ENCODE results near the gene DBN1.

DBN1 gene

GRCh38 chr5:177445917-177446199, 27.6 kb downstream of the DBN1 start:
- Histone ChIP-seq H3K4me3 (ENCODE audit: low read depth, low read length) (peak overlapping the region; percentile 82), H3K4me1 (ENCODE audit: control insufficient read depth, insufficient read depth, low read length) (peaks cover 12% of the 10 kb centered on the region), H3K27me3 (ENCODE audit: control insufficient read depth, insufficient read depth, low read length) (peaks cover 10% of the 10 kb centered on the region), H3K9me3 (ENCODE audit: control insufficient read depth, insufficient read depth, low read length) (no peaks in the 10 kb centered on the region), H3K36me3 (ENCODE audit: control insufficient read depth, insufficient read depth, low read length) (peaks cover 9% of the 10 kb centered on the region), H3K9ac (ENCODE audit: low read depth, low read length) (peak overlapping the region; percentile 79)

GRCh38 chr5:177445052-177445916, 28.1 kb downstream of the DBN1 start:
- Histone ChIP-seq H3K9me3 (ENCODE audit: control insufficient read depth, insufficient read depth, low read length) (no peaks in the 10 kb centered on the region), H3K4me1 (ENCODE audit: control insufficient read depth, insufficient read depth, low read length) (peaks cover 14% of the 10 kb centered on the region), H3K4me3 (ENCODE audit: low read depth, low read length) (no peak overlapping the region), H3K27me3 (ENCODE audit: control insufficient read depth, insufficient read depth, low read length) (peaks cover 10% of the 10 kb centered on the region), H3K36me3 (ENCODE audit: control insufficient read depth, insufficient read depth, low read length) (peaks cover 14% of the 10 kb centered on the region), H3K9ac (ENCODE audit: low read depth, low read length) (peak overlapping the region; percentile 60)

- Histone ChIP-seq H3K9ac (ENCODE audit: low read depth, low read length) (no peak overlapping the region), H3K4me1 (ENCODE audit: control insufficient read depth, insufficient read depth, low read length) (peaks cover 19% of the 10 kb centered on the region), H3K9me3 (ENCODE audit: control insufficient read depth, insufficient read depth, low read length) (no peaks in the 10 kb centered on the region)
Observed at GRCh38 chr5:177444106-177445051, 29.1 kb downstream of the DBN1 start.

GRCh38 chr5:177443144-177443983, 30.1 kb downstream of the DBN1 start:
- H3K36me3 ChIP-seq (ENCODE audit: control insufficient read depth, insufficient read depth, low read length), result peaks cover 18% of the 10 kb centered on the region
- H3K9ac ChIP-seq (ENCODE audit: low read depth, low read length), result no peak overlapping the region
- H3K4me1 ChIP-seq (ENCODE audit: control insufficient read depth, insufficient read depth, low read length), result peaks cover 19% of the 10 kb centered on the region
- peaks cover 10% of the 10 kb centered on the region for H3K27me3 ChIP-seq (ENCODE audit: control insufficient read depth, insufficient read depth, low read length)
- H3K4me3 ChIP-seq (ENCODE audit: low read depth, low read length), result no peak overlapping the region
- no peaks in the 10 kb centered on the region for H3K9me3 ChIP-seq (ENCODE audit: control insufficient read depth, insufficient read depth, low read length)

More at GRCh38 chr5:177444106-177445051, 29.1 kb downstream of the DBN1 start:
- H3K27me3 ChIP-seq (ENCODE audit: control insufficient read depth, insufficient read depth, low read length), result peaks cover 10% of the 10 kb centered on the region
- H3K36me3 ChIP-seq (ENCODE audit: control insufficient read depth, insufficient read depth, low read length), result peaks cover 16% of the 10 kb centered on the region
- no peak overlapping the region for H3K4me3 ChIP-seq (ENCODE audit: low read depth, low read length)

- H3K4me1 ChIP-seq (ENCODE audit: control insufficient read depth, insufficient read depth, low read length), result peaks cover 14% of the 10 kb centered on the region
Observed at GRCh38 chr5:177442066-177442826, 31.2 kb downstream of the DBN1 start.

GRCh38 chr5:177440990-177441780, 32.2 kb downstream of the DBN1 start:
- H3K27me3 ChIP-seq (ENCODE audit: control insufficient read depth, insufficient read depth, low read length), result peaks cover 7% of the 10 kb centered on the region
- peaks cover 36% of the 10 kb centered on the region for H3K36me3 ChIP-seq (ENCODE audit: control insufficient read depth, insufficient read depth, low read length)
- H3K9ac ChIP-seq (ENCODE audit: low read depth, low read length), result no peak overlapping the region
- peaks cover 14% of the 10 kb centered on the region for H3K4me1 ChIP-seq (ENCODE audit: control insufficient read depth, insufficient read depth, low read length)
- H3K9me3 ChIP-seq (ENCODE audit: control insufficient read depth, insufficient read depth, low read length), result no peaks in the 10 kb centered on the region
- H3K4me3 ChIP-seq (ENCODE audit: low read depth, low read length), result no peak overlapping the region

More at GRCh38 chr5:177442066-177442826, 31.2 kb downstream of the DBN1 start:
- Histone ChIP-seq H3K36me3 (ENCODE audit: control insufficient read depth, insufficient read depth, low read length) (peaks cover 28% of the 10 kb centered on the region), H3K9ac (ENCODE audit: low read depth, low read length) (no peak overlapping the region), H3K27me3 (ENCODE audit: control insufficient read depth, insufficient read depth, low read length) (peaks cover 7% of the 10 kb centered on the region), H3K4me3 (ENCODE audit: low read depth, low read length) (no peak overlapping the region), H3K9me3 (ENCODE audit: control insufficient read depth, insufficient read depth, low read length) (no peaks in the 10 kb centered on the region)

GRCh38 chr5:177440211-177440989, 33.0 kb downstream of the DBN1 start:
- peaks cover 9% of the 10 kb centered on the region for H3K4me1 ChIP-seq (ENCODE audit: control insufficient read depth, insufficient read depth, low read length)
- no peaks in the 10 kb centered on the region for H3K9me3 ChIP-seq (ENCODE audit: control insufficient read depth, insufficient read depth, low read length)
- peaks cover 3% of the 10 kb centered on the region for H3K27me3 ChIP-seq (ENCODE audit: control insufficient read depth, insufficient read depth, low read length)
- H3K36me3 ChIP-seq (ENCODE audit: control insufficient read depth, insufficient read depth, low read length), result peaks cover 44% of the 10 kb centered on the region
- H3K9ac ChIP-seq (ENCODE audit: low read depth, low read length), result no peak overlapping the region
- no peak overlapping the region for H3K4me3 ChIP-seq (ENCODE audit: low read depth, low read length)

GRCh38 chr5:177439518-177440053, 33.8 kb downstream of the DBN1 start:
- no peak overlapping the region for H3K4me3 ChIP-seq (ENCODE audit: low read depth, low read length)
- H3K9me3 ChIP-seq (ENCODE audit: control insufficient read depth, insufficient read depth, low read length), result no peaks in the 10 kb centered on the region
- H3K27me3 ChIP-seq (ENCODE audit: control insufficient read depth, insufficient read depth, low read length), result no peaks in the 10 kb centered on the region
- peaks cover 52% of the 10 kb centered on the region for H3K36me3 ChIP-seq (ENCODE audit: control insufficient read depth, insufficient read depth, low read length)
- H3K9ac ChIP-seq (ENCODE audit: low read depth, low read length), result no peak overlapping the region
- peaks cover 7% of the 10 kb centered on the region for H3K4me1 ChIP-seq (ENCODE audit: control insufficient read depth, insufficient read depth, low read length)

- no peaks in the 10 kb centered on the region for H3K9me3 ChIP-seq (ENCODE audit: control insufficient read depth, insufficient read depth, low read length)
- no peaks in the 10 kb centered on the region for H3K27me3 ChIP-seq (ENCODE audit: control insufficient read depth, insufficient read depth, low read length)
- no peak overlapping the region for H3K4me3 ChIP-seq (ENCODE audit: low read depth, low read length)
- H3K36me3 ChIP-seq (ENCODE audit: control insufficient read depth, insufficient read depth, low read length), result peaks cover 63% of the 10 kb centered on the region
- no peak overlapping the region for H3K9ac ChIP-seq (ENCODE audit: low read depth, low read length)
- H3K4me1 ChIP-seq (ENCODE audit: control insufficient read depth, insufficient read depth, low read length), result peaks cover 7% of the 10 kb centered on the region
Observed at GRCh38 chr5:177438468-177438867, 35.0 kb downstream of the DBN1 start.
